Activated T-cell treated with anti-CD3 and anti-CD28 coated beads, Interleukin-2, amount 50 U/mL, for 48 hours (primary cell): ENCODE results near the gene FKBP1A.

ENCODE experiments used
- DNase-seq, 2 experiments: peaks; one replicate each; pipeline ENCODE4 v3.0.0-alpha.2; 2020

FKBP1A gene

GRCh38 chr20:1362484-1362883 lies 30.4 kb downstream of the FKBP1A start:
- DNase-seq: peak; percentile 48 to 53

- no peak for DNase-seq
Observed at GRCh38 chr20:1360094-1360846, 32.6 kb downstream of the FKBP1A start.

GRCh38 chr20:1357921-1358671 lies 34.8 kb downstream of the FKBP1A start:
- peak; percentile 56 to 59 for DNase-seq

- no peak for DNase-seq
Observed at GRCh38 chr20:1353956-1354355, 38.9 kb downstream of the FKBP1A start.

GRCh38 chr20:1346315-1346969 lies 46.4 kb downstream of the FKBP1A start:
- DNase-seq: no peak

GRCh38 chr20:1345756-1346093 lies 47.1 kb downstream of the FKBP1A start:
- no peak for DNase-seq

GRCh38 chr20:1345030-1345755 lies 47.7 kb downstream of the FKBP1A start:
- peak; percentile 14 to 16 for DNase-seq

GRCh38 chr20:1343446-1344124 lies 49.3 kb downstream of the FKBP1A start:
- DNase-seq: peak in 1 of 2 experiments; percentile 9

GRCh38 chr20:1341561-1342265 lies 51.1 kb downstream of the FKBP1A start:
- DNase-seq: peak in 1 of 2 experiments; percentile 8

- DNase-seq: peak in 1 of 2 experiments; percentile 11
Observed at GRCh38 chr20:1338801-1339200, 54.1 kb downstream of the FKBP1A start.

- DNase-seq: peak in 1 of 2 experiments; percentile 7
Observed at GRCh38 chr20:1338096-1338495, 54.8 kb downstream of the FKBP1A start.

GRCh38 chr20:1337441-1337840 lies 55.4 kb downstream of the FKBP1A start:
- DNase-seq: peak in 1 of 2 experiments; percentile 14

- peak; percentile 19 to 23 for DNase-seq
Observed at GRCh38 chr20:1336699-1337367, 56.0 kb downstream of the FKBP1A start.

GRCh38 chr20:1335961-1336698 lies 56.7 kb downstream of the FKBP1A start:
- peak; percentile 19 to 32 for DNase-seq

- DNase-seq: peak; percentile 13 to 18
Observed at GRCh38 chr20:1334761-1335160, 58.1 kb downstream of the FKBP1A start.

- peak in 1 of 2 experiments; percentile 6 for DNase-seq
Observed at GRCh38 chr20:1334370-1334731, 58.5 kb downstream of the FKBP1A start.

GRCh38 chr20:1333462-1334369 lies 59.1 kb downstream of the FKBP1A start:
- peak in 1 of 2 experiments; percentile 13 for DNase-seq

GRCh38 chr20:1332749-1333300 lies 60.0 kb downstream of the FKBP1A start:
- DNase-seq: peak; percentile 16 to 19
